HG03378 (cell line): Measurements from ENCODE around the gene CSHL1.

ENCODE experiments used
- ATAC-seq: cut with Tn5 transposase; IDR thresholded peaks from one replicate; pipeline ENCODE4 v1.9.1; 2021; ENCODE audit warnings: mild to moderate bottlenecking, moderate library complexity; ENCODE audit not compliant: unreplicated experiment

CSHL1 gene

GRCh38 chr17:63911041-63911635 lies at the start of gene CSHL1:
TSS of gene CSHL1 (minus strand) at chr17:63911258. CDS start at chr17:63911196, 62 bp downstream.
- ATAC-seq: no peak

DNA sequence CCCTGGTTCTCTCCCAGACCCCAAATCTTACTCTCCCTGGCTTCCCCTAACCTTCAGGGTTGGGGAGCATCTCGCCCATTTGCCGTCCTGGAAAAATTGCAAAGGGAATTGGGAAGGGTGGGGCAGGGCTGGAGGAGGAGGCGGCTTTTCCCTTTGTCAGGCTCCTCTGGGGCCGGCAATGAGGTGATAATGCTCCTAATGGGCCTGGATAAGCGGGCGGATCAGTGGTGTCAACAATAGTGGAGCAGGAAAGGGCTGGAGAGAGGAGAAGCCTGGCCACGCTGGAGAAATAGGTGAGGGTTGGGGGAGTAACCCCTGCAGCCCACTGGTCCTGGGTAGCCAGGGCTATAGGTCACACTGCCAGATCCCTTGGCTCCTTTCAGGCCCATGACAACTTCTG lies 49.4 kb upstream of the CSHL1 start:
- ATAC-seq: no peak

- no peak for ATAC-seq
Measured at GRCh38 chr17:63960006-63960405, 48.9 kb upstream of the CSHL1 start.

DNA sequence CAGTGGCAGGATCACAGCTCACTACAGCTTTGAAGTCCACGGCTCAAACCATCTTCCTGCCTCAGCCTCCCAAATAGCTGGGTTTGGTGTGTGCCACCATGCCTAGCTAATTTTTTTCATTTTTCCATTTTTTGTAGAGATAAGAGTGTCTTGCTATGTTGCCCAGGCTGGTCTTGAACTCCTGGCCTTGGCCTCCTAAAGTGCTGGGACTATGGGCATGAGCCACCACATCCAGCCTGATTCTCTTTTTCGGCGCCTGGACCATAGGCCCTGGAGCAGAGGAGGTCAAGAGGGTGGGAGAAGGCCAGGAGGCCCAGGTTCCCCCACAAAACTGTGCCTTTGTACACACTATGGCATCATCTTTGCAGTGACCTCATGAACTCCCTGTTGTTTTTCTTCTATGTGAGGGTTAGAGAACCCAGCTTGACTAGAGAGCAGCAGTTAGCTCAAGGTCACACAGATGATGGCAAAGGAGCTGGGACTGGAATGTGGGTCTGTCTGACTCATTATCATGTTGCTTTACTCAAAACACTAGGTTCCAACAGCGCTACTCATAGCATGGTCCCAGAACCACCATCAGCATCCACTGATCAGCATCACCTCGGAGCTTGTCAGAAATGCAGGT lies 45.4 kb upstream of the CSHL1 start:
- no peak for ATAC-seq

DNA sequence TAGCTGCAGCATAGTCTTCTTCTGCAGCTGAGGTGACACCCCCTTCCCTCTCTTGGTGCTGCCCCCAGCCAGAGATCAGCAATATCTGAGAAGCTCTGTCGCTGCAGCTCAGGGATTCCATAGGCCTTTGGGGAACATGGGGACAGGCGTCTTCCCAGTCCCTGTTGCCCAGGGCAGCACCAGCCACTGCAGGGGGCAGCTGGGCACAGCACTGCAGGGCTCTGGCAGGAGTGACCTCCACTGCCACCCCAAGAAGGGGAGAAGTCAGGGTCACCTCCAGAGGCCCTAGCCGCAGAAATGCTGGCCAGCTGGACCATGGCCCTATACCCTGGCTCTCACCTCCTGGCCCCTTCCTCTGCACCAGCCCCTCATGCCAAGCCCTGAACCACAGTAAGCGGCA lies 44.7 kb upstream of the CSHL1 start:
- ATAC-seq: no peak

- ATAC-seq: no peak
Measured at GRCh38 chr17:63955232-63955631, 44.2 kb upstream of the CSHL1 start.

- ATAC-seq: no peak
Measured at GRCh38 chr17:63954402-63955063, 43.5 kb upstream of the CSHL1 start.

DNA sequence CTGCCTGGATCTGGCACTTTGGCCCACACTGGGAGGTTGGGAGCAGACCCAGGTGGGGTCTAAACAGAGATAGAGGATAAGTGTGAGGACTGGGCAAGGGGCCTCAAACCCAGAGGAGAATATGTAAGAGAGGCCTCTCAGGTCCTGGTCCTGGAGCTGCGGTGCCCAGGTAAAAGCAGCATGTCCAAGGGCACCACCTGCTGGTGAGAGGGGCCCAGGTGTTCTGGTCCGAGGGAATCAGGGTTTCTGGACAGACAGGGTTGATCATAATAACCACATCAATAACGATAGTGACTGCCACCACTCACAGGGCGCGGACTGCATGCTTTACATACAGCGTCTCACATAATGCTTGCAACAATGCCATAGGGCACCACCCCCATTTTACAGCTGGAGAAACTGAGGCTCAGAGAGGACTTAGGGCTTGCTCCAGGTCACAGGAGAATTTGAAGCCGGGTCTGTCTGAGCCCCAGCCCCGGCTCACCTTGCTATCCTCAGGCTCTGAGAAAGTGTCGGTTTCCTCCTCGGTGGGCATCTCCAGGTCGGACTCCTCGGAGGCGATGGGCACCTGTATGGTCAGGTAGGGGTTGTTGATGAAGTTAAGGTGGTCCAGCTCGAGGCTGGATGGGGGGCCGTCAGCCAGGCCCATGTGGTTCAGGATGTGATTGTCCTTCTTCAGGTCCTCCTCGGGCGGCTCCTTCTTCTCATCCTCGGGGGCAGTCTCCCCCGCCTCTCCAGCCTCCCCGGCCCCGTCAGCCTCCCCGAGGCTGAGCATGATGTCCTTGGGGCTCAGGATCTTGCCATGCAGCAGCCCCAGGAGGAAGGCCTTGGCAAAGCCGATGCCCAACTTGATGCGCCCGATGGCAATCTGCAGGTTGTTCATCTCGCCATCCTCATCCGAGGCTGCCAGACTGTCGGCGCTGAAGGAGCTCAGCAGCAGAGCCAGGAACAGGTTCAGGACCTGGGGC lies 40.2 kb upstream of the CSHL1 start:
- no peak for ATAC-seq

GRCh38 chr17:63949576-63950250 lies 38.7 kb upstream of the CSHL1 start:
- ATAC-seq: no peak

GRCh38 chr17:63948521-63948920 lies 37.5 kb upstream of the CSHL1 start:
- no peak for ATAC-seq

DNA sequence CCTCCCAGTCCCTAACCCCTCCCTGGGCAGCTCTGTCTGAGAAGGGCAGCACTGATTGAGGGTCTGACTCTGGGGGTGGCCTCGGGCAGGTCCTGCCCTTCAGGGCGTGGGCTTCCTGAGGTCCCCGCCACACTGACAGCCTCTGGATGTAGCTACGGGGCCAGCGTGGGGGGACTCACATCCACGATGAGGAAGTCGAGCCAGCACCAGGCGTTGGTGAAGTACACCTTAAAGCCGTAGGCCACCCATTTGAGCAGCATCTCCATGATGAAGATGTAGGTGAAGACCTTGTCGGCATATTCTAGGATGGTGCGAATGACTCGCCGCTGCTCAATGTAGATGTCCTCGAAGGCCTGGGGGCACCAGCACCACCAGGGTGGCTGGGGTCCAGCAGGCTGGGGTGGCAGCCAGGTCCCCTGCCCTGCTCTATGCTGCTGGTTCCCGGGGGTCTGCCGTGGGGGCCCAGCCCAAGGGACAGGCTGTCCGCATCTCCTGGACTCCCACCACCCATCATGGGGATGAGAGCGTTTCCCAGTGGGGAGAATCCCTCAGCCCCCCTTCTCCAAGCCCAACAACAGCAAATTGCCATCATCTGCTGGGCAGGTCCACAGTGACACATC lies 36.8 kb upstream of the CSHL1 start:
- no peak for ATAC-seq

DNA sequence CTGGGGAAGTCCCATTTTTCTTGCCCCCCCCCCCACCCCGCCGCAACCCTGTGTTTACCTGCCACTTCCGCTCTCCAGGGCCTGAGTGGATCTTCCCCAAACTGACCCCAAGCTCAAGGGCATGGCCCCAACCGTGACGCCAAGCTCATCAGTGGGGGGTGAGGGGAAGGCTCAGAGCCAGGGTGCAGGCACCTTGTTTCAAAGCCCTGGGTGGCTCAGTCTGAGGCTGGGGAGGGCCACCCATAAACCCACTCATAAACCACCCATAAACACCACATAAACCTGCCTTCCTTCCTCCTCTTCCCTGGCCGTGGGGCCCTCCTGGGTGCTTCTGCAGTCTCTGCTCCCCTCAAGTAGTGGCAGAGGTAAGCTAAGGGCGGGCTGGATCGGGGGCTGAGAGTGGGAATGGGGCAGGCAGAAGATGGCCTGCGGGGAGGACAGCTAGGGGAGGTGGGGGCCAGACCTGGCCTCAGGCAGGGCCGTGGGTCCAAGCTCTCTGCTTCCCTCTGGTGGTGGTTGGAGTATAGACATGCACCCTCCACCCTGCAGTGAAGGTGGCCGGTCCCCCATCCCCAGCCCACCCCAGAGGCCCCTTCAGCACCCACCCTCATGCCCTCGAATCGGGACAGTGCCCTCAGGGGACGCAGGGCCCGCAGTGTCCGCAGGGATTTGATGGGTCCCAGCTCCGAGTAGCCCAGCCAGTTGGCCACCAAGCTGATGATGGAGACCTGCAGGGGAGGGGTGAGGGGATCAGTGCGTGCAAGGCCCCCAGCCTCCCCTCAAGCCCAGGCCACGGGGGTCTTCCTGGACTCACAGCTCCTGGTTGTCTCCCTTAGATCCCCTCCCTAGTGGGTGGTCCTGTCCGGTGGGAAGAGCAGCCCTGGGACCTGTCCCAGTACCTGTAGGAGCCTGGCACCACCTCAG lies 35.6 kb upstream of the CSHL1 start:
- peak; percentile 47 for ATAC-seq

DNA sequence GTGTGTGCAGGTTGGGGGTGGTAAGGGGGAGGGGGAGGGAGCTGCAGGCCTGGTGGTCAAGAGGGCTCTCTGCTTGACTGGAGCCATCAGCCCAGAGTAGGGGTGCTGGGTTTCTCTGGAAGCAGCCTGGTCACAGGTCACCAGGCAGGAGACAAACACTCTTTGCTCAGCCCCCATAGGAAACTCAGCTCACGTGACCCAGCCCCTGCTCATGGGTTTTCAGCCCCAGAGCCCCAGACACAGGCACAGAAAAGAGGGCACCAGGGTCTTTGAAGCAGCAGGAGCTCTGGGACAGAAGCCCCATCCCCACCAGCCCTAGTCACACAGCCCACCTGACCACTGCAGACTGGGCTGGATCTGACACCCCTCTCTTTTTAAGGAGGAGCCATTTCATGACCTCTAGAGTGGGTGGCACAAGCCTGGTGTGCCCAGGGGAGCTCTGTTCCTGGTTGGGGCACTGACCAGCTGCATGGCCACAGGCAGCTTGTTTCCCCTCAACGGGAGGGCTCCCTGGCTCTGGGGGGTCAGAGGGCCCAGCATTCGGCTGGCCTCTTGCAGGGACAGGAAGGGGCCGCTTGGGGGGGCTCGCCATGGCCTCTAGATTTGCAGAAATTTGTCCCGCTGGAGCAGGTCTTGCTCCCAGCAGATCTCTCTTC lies 34.9 kb upstream of the CSHL1 start:
- no peak for ATAC-seq

DNA sequence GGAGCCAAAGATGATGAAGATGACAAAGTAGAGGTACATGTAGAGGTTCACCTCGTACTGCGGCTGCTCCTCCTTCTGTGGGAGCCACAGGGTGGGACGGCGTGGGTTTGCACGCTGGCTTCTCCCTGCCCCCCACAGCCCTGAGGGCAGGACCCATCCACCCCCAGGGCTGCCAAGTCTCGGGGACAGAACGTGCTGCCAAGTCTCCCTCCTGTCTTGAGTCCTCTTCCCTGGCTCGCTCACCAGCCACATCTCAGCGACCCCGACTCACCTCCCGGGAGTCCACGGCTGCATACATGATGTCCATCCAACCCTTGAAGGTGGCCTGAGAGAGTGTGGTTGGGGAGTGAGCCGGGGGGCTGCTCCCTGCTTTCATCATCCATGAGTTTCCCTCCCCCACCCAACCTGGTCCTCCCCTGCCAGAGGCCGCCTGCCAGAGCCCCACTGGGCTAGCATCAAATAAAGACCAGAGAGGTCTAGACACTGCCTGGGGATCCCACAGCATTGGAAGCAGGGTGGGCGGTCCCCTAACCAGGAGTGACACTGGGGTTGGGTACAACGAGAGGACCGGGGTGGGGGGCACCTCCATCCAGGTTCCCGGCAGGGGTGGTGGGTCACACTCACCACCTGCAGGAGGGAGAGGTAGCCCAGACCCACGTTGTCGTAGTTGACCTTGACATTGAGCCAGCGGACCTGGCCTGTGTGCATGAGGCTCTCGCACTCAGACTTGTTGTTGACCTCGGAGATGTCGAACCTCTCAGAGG lies 33.9 kb upstream of the CSHL1 start:
- no peak for ATAC-seq

DNA sequence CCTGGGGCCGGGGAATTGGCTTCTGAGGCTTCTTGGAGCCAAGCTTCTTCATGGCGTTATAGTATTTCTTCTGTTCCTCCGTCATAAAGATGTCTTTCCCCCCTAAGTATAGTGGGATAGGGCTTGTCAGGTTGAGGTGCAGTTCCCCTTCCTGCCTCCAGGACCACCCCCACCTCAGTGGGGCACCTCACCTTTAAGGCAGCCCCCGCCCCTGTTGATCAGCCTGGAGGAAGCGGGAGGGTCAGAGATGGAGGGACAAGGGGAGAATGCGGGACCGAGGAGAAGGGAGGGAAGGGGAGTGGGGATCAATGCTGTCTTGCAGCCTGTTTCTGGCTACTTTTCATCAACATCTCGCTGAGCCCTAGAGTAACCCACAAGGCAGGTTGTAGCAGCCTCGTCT lies 32.7 kb upstream of the CSHL1 start:
- no peak for ATAC-seq

DNA sequence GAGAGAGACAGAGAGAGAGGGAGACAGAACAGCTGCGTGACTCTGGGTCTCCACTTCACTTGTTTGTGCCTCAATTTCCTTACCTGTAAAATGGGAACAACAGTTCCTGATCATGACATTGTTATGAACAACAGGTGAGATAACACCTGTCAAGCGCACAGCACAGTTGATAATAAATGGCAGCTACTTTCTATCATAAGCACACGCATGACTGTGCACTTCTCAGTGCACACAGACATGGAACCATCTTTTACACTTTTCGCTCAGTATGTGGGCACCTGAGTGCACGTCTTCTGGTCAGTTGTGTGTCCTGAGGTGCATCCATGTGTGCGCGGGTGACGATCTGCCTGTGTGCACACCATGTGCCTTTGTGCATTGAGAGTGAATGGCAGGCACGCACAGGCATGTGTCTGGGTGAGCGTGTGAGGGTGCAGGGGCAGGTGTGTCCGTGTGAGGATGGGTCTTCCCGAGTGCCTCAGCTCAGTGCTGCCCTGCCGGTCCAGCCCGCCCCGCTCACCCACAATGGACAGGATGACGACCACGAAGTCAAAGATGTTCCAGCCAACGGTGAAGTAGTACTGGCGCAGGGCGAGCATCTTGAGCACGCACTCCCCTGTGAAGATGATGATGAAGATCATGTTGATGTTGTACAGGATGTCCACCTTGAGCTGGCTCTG lies 31.4 kb upstream of the CSHL1 start:
- ATAC-seq: no peak

DNA sequence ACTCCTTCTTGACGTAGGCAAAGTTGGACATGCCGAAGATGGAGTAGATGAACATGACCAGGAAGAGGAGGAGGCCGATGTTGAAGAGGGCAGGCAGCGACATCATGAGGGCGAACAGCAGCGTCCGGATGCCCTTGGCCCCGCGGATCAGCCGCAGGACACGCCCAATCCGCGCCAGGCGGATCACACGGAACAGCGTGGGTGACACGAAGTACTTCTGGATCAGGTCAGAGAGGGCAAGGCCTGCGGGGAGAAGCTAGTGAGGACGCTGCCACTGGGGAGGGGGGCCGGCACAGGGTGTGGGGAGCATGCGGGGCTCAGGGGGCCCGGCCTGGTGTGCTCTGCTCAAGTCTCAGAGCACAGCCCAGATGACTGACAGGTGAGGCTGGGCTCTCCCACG lies 30.7 kb upstream of the CSHL1 start:
- no peak for ATAC-seq
